Small intestine (tissue), 7 donors: ENCODE results near the gene WSB2. TPM values are rescaled to one million over a fixed set of nuclear protein-coding genes. Genes with fewer than 3 reads are reported as not detected.
"Not testable (repeated sequence)": the region's sequence is repeated elsewhere in the genome, so short reads cannot be mapped to it uniquely, and the experiment has no call there.

Experiments
- DNase-seq, 2 donors: peaks; one replicate each; pipeline versions ENCODE4 v3.0.0 to v3.0.0-alpha.2; 2013
- FAIRE-seq: peaks from 2 replicates; lab custom pipeline; 2012; peaks lifted over from hg19 to GRCh38; lab: Jason Lieb, UNC
- H3K27ac ChIP-seq, 3 donors: one replicate each; pipeline ENCODE4 v1.5.1; 2013; ENCODE audit warnings: low read length in 2 of 3, mild to moderate bottlenecking in 2 of 3, control low read depth in 1 of 3, inconsistent platforms in 1 of 3, low read depth in 1 of 3, moderate library complexity in 1 of 3
- H3K27me3 ChIP-seq, 3 donors: one replicate each; pipeline ENCODE4 v1.6.1; 2013; ENCODE audit warnings: low read length in 3 of 3, inconsistent platforms in 1 of 3; ENCODE audit not compliant: control insufficient read depth in 3 of 3, insufficient read depth in 3 of 3
- H3K36me3 ChIP-seq, 3 donors: one replicate each; pipeline ENCODE4 v1.6.1; 2013; ENCODE audit warnings: low read length in 3 of 3, inconsistent platforms in 1 of 3, low read depth in 1 of 3, mild to moderate bottlenecking in 1 of 3, moderate library complexity in 1 of 3; ENCODE audit not compliant: control insufficient read depth in 3 of 3, insufficient read depth in 2 of 3
- H3K4me1 ChIP-seq, 3 donors: one replicate each; pipeline ENCODE4 v1.6.1; 2013; ENCODE audit warnings: low read length in 2 of 3, inconsistent platforms in 1 of 3, low read depth in 1 of 3, mild to moderate bottlenecking in 1 of 3, moderate library complexity in 1 of 3; ENCODE audit not compliant: control insufficient read depth in 3 of 3, insufficient read depth in 2 of 3
- H3K4me3 ChIP-seq, 3 donors: one replicate each; pipeline ENCODE4 v1.5.1; 2013; ENCODE audit warnings: low read length in 3 of 3, control low read depth in 1 of 3, inconsistent platforms in 1 of 3, low read depth in 1 of 3, mild to moderate bottlenecking in 1 of 3, moderate library complexity in 1 of 3
- H3K9me3 ChIP-seq, 2 donors: one replicate each; pipeline ENCODE4 v1.6.1; 2013; ENCODE audit warnings: low read depth in 1 of 2, low read length in 1 of 2; ENCODE audit not compliant: control insufficient read depth in 2 of 2, insufficient read depth in 1 of 2
- WGBS, 3 donors: extraction: QIAGEN DNeasy Blood & Tissue Kit; methylation state at CpG; one replicate each; pipeline ENCODE4 v1.1.7; 2013; 5-methylcytosine and 5-hydroxymethylcytosine counted together
- polyA plus RNA-seq, 4 donors: library from polyadenylated mRNA; stranded (reverse) in 3 of 4; unstranded in 1 of 4; fragments of 200-250 nt in 3 of 4; fragments of 120-200 nt in 1 of 4; gene quantifications; one replicate each; pipeline versions ENCODE4 v1.2.1 to v1.2.3, GENCODE V29; 2013
- donor health status: healthy with polysubstance abuse.
- donor health status: control.
- donor health status: control.
- donor health status: Bipolar disorder and iron deficiency.
- donor health status: healthy.

Gene WSB2
- polyA plus RNA-seq, 4 donors: 47.4 to 122 (median 95.6) TPM

- 91 to 95% (median 93%) methylated on average over 3 of the region's 3 CpGs for WGBS, 3 donors
- peaks cover 0 to 6% (median 2%) of the 10 kb centered on the region in 3 donors for H3K4me1 ChIP-seq
- H3K4me3 ChIP-seq: no peak overlapping the region
- no peaks in the 10 kb centered on the region for H3K36me3 ChIP-seq
- no peaks in the 10 kb centered on the region for H3K9me3 ChIP-seq
- DNase-seq (no peak), FAIRE-seq (no peak)
- no peak overlapping the region for H3K27ac ChIP-seq
- no peaks in the 10 kb centered on the region for H3K27me3 ChIP-seq
Observed at GRCh38 chr12:118011961-118012360, 49.0 kb downstream of the WSB2 start.

- Histone ChIP-seq H3K4me1 (peaks cover 0 to 6% (median 2%) of the 10 kb centered on the region in 3 donors), H3K27ac (no peak overlapping the region), H3K36me3 (no peaks in the 10 kb centered on the region), H3K27me3 (no peaks in the 10 kb centered on the region), H3K9me3 (no peaks in the 10 kb centered on the region), H3K4me3 (no peak overlapping the region)
- FAIRE-seq (no peak), DNase-seq (no peak)
- 98 to 100% (median 99%) methylated on average over 3 of the region's 3 CpGs for WGBS, 3 donors
Observed at GRCh38 chr12:118011377-118011776, 49.6 kb downstream of the WSB2 start.

- Histone ChIP-seq H3K27me3 (no peaks in the 10 kb centered on the region), H3K36me3 (no peaks in the 10 kb centered on the region), H3K4me1 (peaks cover 0 to 2% (median 0%) of the 10 kb centered on the region in 3 donors), H3K27ac (no peak overlapping the region), H3K4me3 (no peak overlapping the region), H3K9me3 (no peaks in the 10 kb centered on the region)
- DNase-seq: no peak
- FAIRE-seq: no peak
- WGBS, 3 donors: 96 to 97% (median 97%) methylated on average over 3 of the region's 3 CpGs
Observed at GRCh38 chr12:118010903-118011302, 50.1 kb downstream of the WSB2 start.

- not testable (repeated sequence) for FAIRE-seq
Observed at GRCh38 chr12:117999806-118000205, 61.2 kb downstream of the WSB2 start.

GRCh38 chr12:117998719-117999118 is 62.3 kb downstream of the WSB2 start:
- H3K36me3 ChIP-seq: no peaks in the 10 kb centered on the region
- 61 to 79% (median 63%) methylated on average over 2 of the region's 2 CpGs for WGBS, 3 donors
- peak in 1 of 2 donors; percentile 8 for DNase-seq
- peaks cover 0 to 4% (median 0%) of the 10 kb centered on the region in 3 donors for H3K27me3 ChIP-seq
- no peak overlapping the region for H3K27ac ChIP-seq
- H3K4me3 ChIP-seq: no peak overlapping the region
- H3K4me1 ChIP-seq: no peaks in the 10 kb centered on the region
- FAIRE-seq: no peak
- peaks cover 0 to 4% of the 10 kb centered on the region in 2 donors for H3K9me3 ChIP-seq

More at GRCh38 chr12:117999806-118000205, 61.2 kb downstream of the WSB2 start:
- not testable (repeated sequence) for H3K36me3 ChIP-seq, H3K27ac ChIP-seq, H3K4me1 ChIP-seq, H3K9me3 ChIP-seq, H3K4me3 ChIP-seq, DNase-seq, H3K27me3 ChIP-seq
- whole genome bisulfite sequencing, 3 donors: 68 to 76% (median 68%) methylated on average over 2 of the region's 2 CpGs

- Histone ChIP-seq H3K27me3 (peaks cover 0 to 4% (median 0%) of the 10 kb centered on the region in 3 donors), H3K9me3 (no peaks in the 10 kb centered on the region), H3K4me1 (no peaks in the 10 kb centered on the region), H3K4me3 (no peak overlapping the region), H3K27ac (no peak overlapping the region), H3K36me3 (no peaks in the 10 kb centered on the region)
- DNase-seq (no peak), FAIRE-seq (no peak)
- WGBS, 3 donors: 57 to 71% (median 65%) methylated on average over 3 of the region's 3 CpGs
Observed at GRCh38 chr12:117994551-117995438, 66.2 kb downstream of the WSB2 start.

GRCh38 chr12:117986705-117987469 is 74.1 kb downstream of the WSB2 start:
- no peak for FAIRE-seq

GRCh38 chr12:117985182-117985581 is 75.8 kb downstream of the WSB2 start:
- H3K27ac ChIP-seq: no peak overlapping the region
- DNase-seq (no peak), FAIRE-seq (no peak)
- 76 to 81% (median 79%) methylated on average over 2 of the region's 2 CpGs for WGBS, 3 donors
- H3K4me3 ChIP-seq: no peak overlapping the region
- no peaks in the 10 kb centered on the region for H3K36me3 ChIP-seq
- no peaks in the 10 kb centered on the region for H3K9me3 ChIP-seq
- no peaks in the 10 kb centered on the region for H3K4me1 ChIP-seq
- peaks cover 0 to 3% (median 0%) of the 10 kb centered on the region in 3 donors for H3K27me3 ChIP-seq

More at GRCh38 chr12:117986705-117987469, 74.1 kb downstream of the WSB2 start:
- Histone ChIP-seq H3K4me3 (no peak overlapping the region), H3K27me3 (peaks cover 0 to 3% (median 0%) of the 10 kb centered on the region in 3 donors), H3K36me3 (no peaks in the 10 kb centered on the region), H3K9me3 (no peaks in the 10 kb centered on the region), H3K4me1 (no peaks in the 10 kb centered on the region), H3K27ac (no peak overlapping the region)
- WGBS, 3 donors: 75 to 78% (median 78%) methylated on average over 4 of the region's 4 CpGs
- DNase-seq: no peak
